Adipocyte (in vitro differentiated cells): ENCODE measurements around the gene DDI1.

Experiments used
- DNase-seq: peaks from one replicate; pipeline ENCODE4 v3.0.0-alpha.2; 2015; ENCODE audit warnings: low read depth
- H3K27me3 ChIP-seq: replicated peaks from 2 replicates; pipeline ENCODE4 v1.7.0; 2013; ENCODE audit warnings: mild to moderate bottlenecking, low read length, moderate library complexity; ENCODE audit not compliant: control insufficient read depth, insufficient read depth
- H3K36me3 ChIP-seq: 2 replicates; pipeline ENCODE4 v1.7.0; 2013; ENCODE audit warnings: low read length, mild to moderate bottlenecking, moderate library complexity; ENCODE audit not compliant: control insufficient read depth, insufficient read depth, severe bottlenecking
- H3K4me1 ChIP-seq: 2 replicates; pipeline ENCODE4 v1.7.0; 2013; ENCODE audit warnings: mild to moderate bottlenecking, low read length, moderate library complexity; ENCODE audit not compliant: control insufficient read depth, insufficient read depth
- H3K4me3 ChIP-seq: 2 replicates; pipeline ENCODE4 v1.7.0; 2013; ENCODE audit warnings: mild to moderate bottlenecking, low read length, moderate library complexity
- H3K9ac ChIP-seq: 2 replicates; pipeline ENCODE4 v1.7.0; 2013; ENCODE audit warnings: mild to moderate bottlenecking, low read length, moderate library complexity
- H3K9me3 ChIP-seq: 2 replicates; pipeline ENCODE4 v1.7.0; 2013; ENCODE audit warnings: mild to moderate bottlenecking, low read length, moderate library complexity; ENCODE audit not compliant: control insufficient read depth

The DDI1 gene

DNA sequence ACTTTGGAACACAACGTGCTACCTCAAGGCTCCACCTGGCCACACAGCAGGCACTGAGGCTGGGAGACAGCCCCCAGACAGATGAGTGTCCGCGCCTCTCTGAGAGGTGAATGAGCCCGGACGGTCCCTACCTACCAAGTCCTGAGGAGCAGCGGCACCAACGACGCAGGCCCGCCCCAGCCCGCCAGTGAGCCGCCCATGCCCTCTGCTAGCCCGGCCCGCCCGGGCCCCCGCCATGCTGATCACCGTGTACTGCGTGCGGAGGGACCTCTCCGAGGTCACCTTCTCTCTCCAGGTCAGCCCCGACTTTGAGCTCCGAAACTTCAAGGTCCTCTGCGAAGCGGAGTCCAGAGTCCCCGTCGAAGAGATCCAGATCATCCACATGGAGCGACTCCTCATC lies at the start of gene DDI1:
DDI1 (plus strand) TSS at position 53 of the 400 bp plus-strand sequence; CDS start at position 236, 183 bp downstream.
- no peak for DNase-seq
- H3K9ac ChIP-seq: no peak within 1 kb of the TSS
- H3K4me3 ChIP-seq: no peak within 1 kb of the TSS
- H3K27me3 ChIP-seq: no peaks in the 10 kb centered on the region
- no peaks in the 10 kb centered on the region for H3K36me3 ChIP-seq
- H3K4me1 ChIP-seq: peaks cover 36% of the 10 kb centered on the region
- no peaks in the 10 kb centered on the region for H3K9me3 ChIP-seq

DNA sequence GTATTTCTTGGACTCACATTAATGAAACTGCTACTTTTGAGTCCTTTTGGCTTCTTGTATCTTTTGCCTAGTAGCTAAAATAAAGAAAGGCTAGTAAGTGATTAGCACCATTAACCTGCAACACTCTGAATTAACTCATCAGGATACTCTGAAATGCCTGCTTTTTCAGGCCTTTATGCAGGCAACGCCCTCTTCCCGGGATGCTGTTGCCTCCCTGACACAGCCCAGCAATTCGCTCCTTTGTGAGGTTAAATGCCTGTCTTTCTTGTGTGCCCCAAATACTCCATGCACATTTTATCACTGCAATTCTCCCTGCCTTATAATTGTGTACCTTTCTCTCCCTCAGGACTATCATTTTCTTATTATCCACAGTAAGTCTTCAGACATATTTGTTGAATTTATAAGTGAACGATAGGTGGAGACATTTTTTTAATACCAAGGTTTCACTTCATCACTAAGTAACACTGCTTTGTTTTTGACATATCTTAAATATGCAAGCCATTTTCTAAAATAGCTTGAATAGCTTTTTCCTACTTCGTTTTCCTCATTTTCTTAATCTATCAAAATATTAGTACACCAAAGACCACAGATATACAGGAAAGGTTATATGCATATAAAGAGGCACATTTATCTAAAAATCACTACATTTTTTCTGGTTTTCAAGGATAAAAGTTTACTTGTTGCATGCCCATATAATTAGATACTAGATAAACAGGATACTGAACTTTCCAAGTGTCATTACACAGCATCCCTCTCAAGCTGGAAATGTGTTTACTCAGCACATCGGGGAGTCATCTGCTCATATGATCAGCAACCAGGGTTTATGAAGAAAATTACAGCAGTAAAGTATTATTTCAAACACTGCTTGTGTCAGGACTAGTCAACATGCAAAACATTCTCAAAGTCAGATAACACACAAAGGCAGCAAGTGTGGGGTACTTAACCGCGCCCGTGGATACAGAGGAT lies 48.5 kb upstream of the DDI1 start:
- no peaks in the 10 kb centered on the region for H3K27me3 ChIP-seq
- DNase-seq: no peak

DNA sequence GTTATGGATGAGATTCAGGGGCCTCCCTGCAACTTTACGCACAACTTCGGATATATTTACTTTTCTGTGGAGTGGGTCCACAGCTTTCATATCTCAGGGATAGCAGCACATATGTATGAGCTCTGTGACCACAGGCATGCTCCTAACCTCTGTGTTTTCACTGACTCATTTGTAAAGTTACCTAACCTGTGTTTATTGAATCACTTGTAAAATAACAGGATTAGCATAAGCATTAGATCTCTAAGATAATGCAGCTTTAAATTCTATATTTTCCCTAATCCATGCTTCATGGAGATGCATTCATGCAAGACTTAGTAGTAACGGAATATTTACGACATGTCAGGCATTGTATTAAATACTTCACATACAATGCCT lies 47.9 kb upstream of the DDI1 start:
- H3K36me3 ChIP-seq: no peaks in the 10 kb centered on the region
- H3K9me3 ChIP-seq: no peaks in the 10 kb centered on the region
- DNase-seq: peak; percentile 35
- H3K4me3 ChIP-seq: no peak overlapping the region
- H3K9ac ChIP-seq: no peak overlapping the region
- H3K4me1 ChIP-seq: peaks cover 12% of the 10 kb centered on the region
- H3K27me3 ChIP-seq: no peaks in the 10 kb centered on the region

More for the DNA sequence above, 48.5 kb upstream of the DDI1 start:
- no peak overlapping the region for H3K4me3 ChIP-seq
- H3K4me1 ChIP-seq: peaks cover 9% of the 10 kb centered on the region
- H3K9me3 ChIP-seq: no peaks in the 10 kb centered on the region
- no peaks in the 10 kb centered on the region for H3K36me3 ChIP-seq
- H3K9ac ChIP-seq: no peak overlapping the region

DNA sequence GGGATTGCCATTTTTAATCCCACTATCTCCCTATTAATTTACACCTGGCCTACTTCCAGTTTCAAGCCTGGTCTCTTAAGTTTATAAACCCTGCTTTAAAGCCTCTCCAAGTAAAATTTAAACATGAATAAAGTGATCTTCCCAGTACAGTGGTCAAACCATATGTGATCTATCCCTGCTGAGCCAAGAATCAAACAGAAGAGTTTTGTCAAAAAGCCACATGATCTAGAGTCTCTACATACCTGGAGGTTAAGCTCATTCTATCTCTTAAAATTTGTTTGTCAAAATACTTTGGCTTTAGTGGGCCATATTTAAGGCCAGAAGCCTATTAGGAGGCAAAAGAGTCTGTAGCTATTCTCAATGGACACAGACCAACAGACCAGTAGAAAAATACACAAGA lies 42.9 kb upstream of the DDI1 start:
- H3K9me3 ChIP-seq: no peaks in the 10 kb centered on the region
- H3K9ac ChIP-seq: no peak overlapping the region
- no peaks in the 10 kb centered on the region for H3K27me3 ChIP-seq
- H3K4me1 ChIP-seq: peaks cover 16% of the 10 kb centered on the region
- no peak overlapping the region for H3K4me3 ChIP-seq
- H3K36me3 ChIP-seq: peaks cover 4% of the 10 kb centered on the region
- DNase-seq: no peak

DNA sequence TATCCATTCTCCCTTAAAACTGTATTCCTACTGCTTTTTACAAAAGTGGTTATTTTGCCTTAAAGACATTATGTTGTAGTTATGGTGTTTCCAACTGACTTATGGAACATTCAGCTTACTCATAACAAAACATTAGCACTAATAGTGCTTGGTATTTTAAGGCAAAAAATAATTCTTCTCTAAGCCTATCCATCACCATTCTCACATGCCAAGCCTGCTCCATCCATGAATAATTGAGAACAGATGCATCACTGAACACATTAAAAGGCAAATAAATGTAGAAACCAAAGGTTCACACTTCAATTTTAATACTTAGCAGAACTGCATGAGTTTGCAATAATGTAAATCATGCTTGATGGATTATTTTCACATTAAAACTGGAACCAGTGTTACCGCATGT lies 42.3 kb upstream of the DDI1 start:
- Histone ChIP-seq H3K4me1 (peaks cover 13% of the 10 kb centered on the region), H3K4me3 (no peak overlapping the region), H3K36me3 (peaks cover 4% of the 10 kb centered on the region), H3K9ac (no peak overlapping the region), H3K9me3 (no peaks in the 10 kb centered on the region), H3K27me3 (no peaks in the 10 kb centered on the region)
- peak; percentile 31 for DNase-seq

DNA sequence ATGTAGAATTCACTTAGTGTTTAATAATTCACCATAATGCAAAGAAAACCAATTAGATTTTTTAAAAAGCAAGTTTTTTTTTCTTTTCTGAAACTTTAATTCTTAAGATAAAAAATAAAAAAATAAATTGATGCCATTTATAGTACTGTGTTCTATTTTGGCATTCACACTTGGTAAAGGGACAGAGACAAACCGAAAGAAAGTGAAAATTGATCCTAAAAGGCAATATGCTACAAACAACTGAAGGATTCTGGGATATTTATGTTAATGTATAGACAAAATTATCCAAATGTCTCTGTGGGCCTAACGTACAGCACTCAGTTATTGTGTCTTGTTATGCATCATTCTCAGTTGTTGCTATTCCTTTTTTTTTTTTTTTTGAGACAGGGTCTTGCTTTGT lies 41.9 kb upstream of the DDI1 start:
- Histone ChIP-seq H3K36me3 (peaks cover 4% of the 10 kb centered on the region), H3K9me3 (no peaks in the 10 kb centered on the region), H3K4me3 (no peak overlapping the region), H3K9ac (no peak overlapping the region), H3K27me3 (no peaks in the 10 kb centered on the region), H3K4me1 (peaks cover 13% of the 10 kb centered on the region)
- no peak for DNase-seq

DNA sequence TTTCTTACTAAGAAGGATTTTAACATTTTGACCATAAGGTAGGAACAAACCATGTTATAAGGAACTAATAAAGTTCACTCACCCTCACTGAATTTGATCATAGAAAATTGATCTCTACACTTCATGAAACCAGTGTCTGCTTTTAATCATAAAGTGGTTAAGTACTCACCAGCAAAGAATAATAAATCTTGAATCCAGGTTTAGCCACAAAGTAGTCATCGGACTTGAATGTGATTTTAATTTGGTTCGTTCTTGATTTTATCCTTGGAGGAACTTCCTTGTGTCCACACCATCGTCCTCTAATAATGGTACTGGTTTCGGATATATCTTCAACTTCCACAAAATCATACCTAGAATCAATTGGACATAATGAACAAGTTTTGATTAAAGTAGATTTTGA lies 40.5 kb upstream of the DDI1 start:
- Histone ChIP-seq H3K4me3 (no peak overlapping the region), H3K9ac (no peak overlapping the region), H3K4me1 (peaks cover 23% of the 10 kb centered on the region), H3K9me3 (no peaks in the 10 kb centered on the region), H3K27me3 (no peaks in the 10 kb centered on the region), H3K36me3 (peaks cover 4% of the 10 kb centered on the region)
- DNase-seq: no peak

DNA sequence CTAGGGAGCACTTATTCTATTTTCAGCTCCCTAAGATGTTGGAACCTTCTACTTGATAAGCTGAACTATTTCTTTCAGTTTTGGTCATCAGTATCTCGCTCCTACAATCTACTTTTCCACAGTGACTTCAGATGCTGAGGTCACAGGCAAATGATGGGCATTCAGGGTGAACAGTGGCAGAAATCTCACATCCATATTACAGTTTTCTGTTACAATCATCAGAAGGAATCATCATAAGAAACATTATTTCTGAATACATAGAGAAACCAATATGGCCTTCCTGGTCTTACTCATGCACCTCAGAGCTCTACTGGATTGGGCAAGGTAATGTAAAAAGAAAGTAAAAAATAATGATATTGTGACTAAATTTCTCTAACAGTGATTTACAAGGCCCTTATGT lies 39.4 kb upstream of the DDI1 start:
- no peak for DNase-seq
- no peak overlapping the region for H3K9ac ChIP-seq
- no peaks in the 10 kb centered on the region for H3K9me3 ChIP-seq
- H3K4me3 ChIP-seq: no peak overlapping the region
- peaks cover 35% of the 10 kb centered on the region for H3K4me1 ChIP-seq
- no peaks in the 10 kb centered on the region for H3K27me3 ChIP-seq
- H3K36me3 ChIP-seq: peaks cover 4% of the 10 kb centered on the region

DNA sequence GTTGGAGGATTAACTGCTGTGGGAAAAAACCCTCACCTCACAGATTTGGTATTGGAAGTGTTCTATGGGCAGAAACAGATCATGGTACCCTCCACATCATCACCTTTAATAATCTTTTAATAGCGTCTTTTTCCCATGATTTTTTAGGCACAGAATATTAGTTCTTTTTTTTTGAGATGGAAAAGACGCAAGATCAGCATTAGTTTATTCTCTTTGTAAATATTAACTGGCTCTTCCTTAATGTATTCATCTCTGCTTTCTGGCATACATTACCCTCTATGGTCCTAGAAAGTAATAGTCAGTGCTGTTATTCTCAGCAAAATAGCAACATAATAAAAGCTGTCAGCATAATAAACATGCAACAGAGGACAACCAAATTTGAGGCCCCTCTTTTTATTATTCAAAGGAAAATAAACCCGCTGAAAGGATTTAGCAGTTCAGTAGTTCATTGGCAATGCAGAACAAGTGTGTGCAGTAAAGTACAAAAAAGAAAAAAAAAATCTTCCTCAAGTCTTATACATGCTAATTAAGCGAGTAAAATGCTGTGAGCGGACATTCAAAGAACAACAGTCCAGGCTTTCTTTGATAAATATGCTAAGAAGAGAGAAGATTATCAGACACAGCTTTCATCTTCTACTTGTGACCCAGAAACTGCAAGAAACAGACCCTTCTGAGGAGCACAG lies 37.5 kb upstream of the DDI1 start:
- Histone ChIP-seq H3K36me3 (peaks cover 4% of the 10 kb centered on the region), H3K4me1 (peaks cover 41% of the 10 kb centered on the region), H3K9me3 (no peaks in the 10 kb centered on the region), H3K27me3 (no peaks in the 10 kb centered on the region), H3K9ac (no peak overlapping the region), H3K4me3 (no peak overlapping the region)
- no peak for DNase-seq

DNA sequence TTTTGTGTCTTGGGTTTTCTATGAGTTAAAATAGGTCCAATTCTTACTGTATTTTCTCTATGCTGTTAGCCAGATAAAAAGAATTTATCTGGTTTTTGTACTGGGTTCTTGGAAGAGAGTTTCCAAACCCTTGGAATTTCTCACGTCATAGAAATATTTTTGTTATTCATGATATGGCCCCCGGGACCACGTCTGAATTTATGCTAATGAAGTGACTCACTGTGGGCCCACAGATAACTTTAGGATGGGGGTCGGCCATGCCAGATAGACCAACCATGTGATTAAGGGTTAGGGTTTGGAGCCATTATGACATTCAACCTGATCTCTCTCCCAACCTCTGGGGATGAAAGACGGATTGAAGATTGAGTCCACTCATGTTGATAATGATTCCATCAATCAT lies 35.6 kb upstream of the DDI1 start:
- H3K27me3 ChIP-seq: no peaks in the 10 kb centered on the region
- H3K4me3 ChIP-seq: no peak overlapping the region
- peaks cover 41% of the 10 kb centered on the region for H3K4me1 ChIP-seq
- DNase-seq: no peak
- no peak overlapping the region for H3K9ac ChIP-seq
- H3K36me3 ChIP-seq: peaks cover 2% of the 10 kb centered on the region
- no peaks in the 10 kb centered on the region for H3K9me3 ChIP-seq

DNA sequence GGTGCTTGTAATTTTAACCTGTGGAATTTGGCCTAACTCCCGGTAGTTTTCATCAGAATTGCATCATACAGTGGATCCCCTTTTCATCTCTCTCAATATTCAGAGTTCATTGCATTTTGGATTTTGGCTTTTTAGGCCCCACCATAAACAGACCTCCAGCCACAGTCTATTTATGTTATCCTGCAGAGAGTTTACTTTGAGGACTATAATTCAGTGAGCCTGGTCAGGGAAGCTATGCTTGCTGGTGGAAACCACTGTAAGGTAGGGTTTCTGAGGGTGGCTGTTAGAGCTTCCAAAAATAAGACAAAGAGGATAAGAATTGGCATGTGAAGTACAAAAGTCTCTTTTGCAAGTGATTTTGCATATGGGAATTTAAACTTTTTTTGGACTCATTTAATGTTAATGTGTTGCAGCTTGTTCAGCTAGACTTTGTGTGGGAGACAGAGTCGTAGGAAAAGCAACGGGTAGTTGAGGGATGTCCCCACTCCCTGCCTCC lies 34.8 kb upstream of the DDI1 start:
- peak; percentile 60 for DNase-seq

More for the DNA sequence above, 34.8 kb upstream of the DDI1 start:
- Histone ChIP-seq H3K9ac (peak overlapping the region; percentile 42), H3K36me3 (no peaks in the 10 kb centered on the region), H3K27me3 (no peaks in the 10 kb centered on the region), H3K4me3 (no peak overlapping the region), H3K9me3 (no peaks in the 10 kb centered on the region), H3K4me1 (peaks cover 41% of the 10 kb centered on the region)
